Karpas-422 (cell line): Measurements from ENCODE around the gene AFG3L2. TPM values are rescaled to one million over a fixed set of nuclear protein-coding genes. Genes with fewer than 3 reads are reported as not detected.

ENCODE experiments used
- DNase-seq: peaks from one replicate; pipeline ENCODE4 v3.0.0-alpha.2; 2015
- H2AFZ ChIP-seq: fragments of 200-600 bp; sonication (generic); 2 replicates; pipeline ENCODE4 v1.6.1; 2014; ENCODE audit warnings: antibody characterized with exemption, low read length, mixed read lengths
- H3K27ac ChIP-seq: fragments of 200-600 bp; sonication (generic); 2 replicates; pipeline ENCODE4 v1.5.1; 2014; ENCODE audit warnings: mild to moderate bottlenecking, low read length, moderate library complexity
- H3K27me3 ChIP-seq: fragments of 200-600 bp; sonication (generic); 2 replicates; pipeline ENCODE4 v1.6.1; 2014; ENCODE audit warnings: low read length, mixed read lengths
- H3K36me3 ChIP-seq: fragments of 200-600 bp; sonication (generic); 2 replicates; pipeline ENCODE4 v1.6.1; 2014; ENCODE audit warnings: low read length, mixed read lengths; ENCODE audit not compliant: insufficient read depth
- H3K4me1 ChIP-seq: fragments of 200-600 bp; sonication (generic); 2 replicates; pipeline ENCODE4 v1.6.1; 2014; ENCODE audit warnings: mild to moderate bottlenecking, low read length, mixed read lengths
- H3K4me2 ChIP-seq: fragments of 200-600 bp; sonication (generic); 2 replicates; pipeline ENCODE4 v1.6.1; 2014; ENCODE audit warnings: low read length, low read depth, mild to moderate bottlenecking; ENCODE audit not compliant: poor library complexity, severe bottlenecking
- H3K4me3 ChIP-seq: fragments of 200-600 bp; sonication (generic); 2 replicates; pipeline ENCODE4 v1.5.1; 2014; ENCODE audit warnings: mild to moderate bottlenecking, antibody characterized with exemption, low read length, mixed read lengths
- H3K79me2 ChIP-seq: fragments of 200-600 bp; sonication (generic); 2 replicates; pipeline ENCODE4 v1.6.1; 2014; ENCODE audit warnings: mild to moderate bottlenecking, low read length, mixed read lengths
- H3K9ac ChIP-seq: fragments of 200-600 bp; sonication (generic); 2 replicates; pipeline ENCODE4 v1.6.0; 2014; ENCODE audit warnings: low read length
- H3K9me2 ChIP-seq: fragments of 200-600 bp; sonication (generic), shearing (Covaris generic); replicated peaks from 2 replicates; pipeline ENCODE4 v1.6.0; 2014; ENCODE audit warnings: mild to moderate bottlenecking, low read length, moderate library complexity; ENCODE audit not compliant: insufficient read depth
- H3K9me3 ChIP-seq: fragments of 300-700, 200-600 bp; sonication (generic); 2 replicates; pipeline ENCODE4 v1.6.1; 2014; ENCODE audit warnings: low read length, mixed read lengths
- H4K20me1 ChIP-seq: fragments of 200-600 bp; sonication (generic); 2 replicates; pipeline ENCODE4 v1.6.1; 2014; ENCODE audit warnings: mild to moderate bottlenecking, antibody characterized with exemption, low read length, low read depth; ENCODE audit not compliant: insufficient read depth
- total RNA-seq: library from RNA; depleted of rRNA; stranded (reverse); fragments of >200 nt; shearing (Covaris generic); gene quantifications from 2 replicates; pipeline ENCODE4 v1.2.3, GENCODE V29; 2014; ENCODE audit warnings: low replicate concordance

AFG3L2 gene
- total RNA-seq, 1 experiment from 2014 or later = 34.2 TPM

DNA sequence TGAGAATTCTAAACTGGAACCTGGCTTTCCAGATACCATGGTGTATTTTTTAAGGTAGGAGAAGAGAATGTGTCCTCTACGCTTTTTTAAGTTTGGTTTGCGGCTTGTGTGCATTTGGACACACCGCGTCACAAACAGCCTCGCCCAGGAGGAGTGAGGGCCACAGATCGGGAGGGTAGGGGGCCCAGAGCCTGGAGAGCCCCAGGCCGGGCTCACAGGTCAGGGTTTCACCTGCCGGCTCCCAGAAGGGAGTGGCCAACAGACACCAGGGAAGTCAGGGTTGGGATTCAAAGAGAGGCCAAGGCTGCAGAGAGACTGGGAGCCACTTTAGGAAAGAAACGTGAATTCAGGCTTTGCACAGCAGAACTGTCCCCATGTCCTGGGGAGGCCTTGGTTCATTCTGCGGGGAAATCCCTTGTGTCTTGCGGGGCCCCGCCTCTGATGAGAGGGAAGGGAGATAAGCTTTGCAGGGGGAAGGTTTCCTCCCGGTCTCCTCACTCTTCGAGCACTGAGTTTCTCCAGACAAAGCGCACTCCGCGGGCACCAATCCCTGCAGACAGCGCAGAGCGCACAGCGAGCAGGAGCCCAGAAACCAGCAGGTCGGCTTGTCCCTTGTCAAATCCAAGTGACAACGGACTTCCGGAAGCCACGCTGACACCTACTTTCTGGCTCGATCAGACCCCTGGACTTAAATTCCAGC, 70.9 kb downstream of the AFG3L2 start:
- H3K79me2 ChIP-seq = no peaks in the 10 kb centered on the region
- H2AFZ ChIP-seq = no peak overlapping the region
- H3K27me3 ChIP-seq = no peaks in the 10 kb centered on the region
- DNase-seq = no peak
- no peak overlapping the region for H3K4me2 ChIP-seq
- no peak overlapping the region for H3K27ac ChIP-seq
- no peak overlapping the region for H3K9ac ChIP-seq
- H3K36me3 ChIP-seq = no peaks in the 10 kb centered on the region
- H3K9me3 ChIP-seq = no peaks in the 10 kb centered on the region
- H3K4me3 ChIP-seq = no peak overlapping the region
- no peaks in the 10 kb centered on the region for H3K9me2 ChIP-seq
- no peaks in the 10 kb centered on the region for H3K4me1 ChIP-seq
- no peaks in the 10 kb centered on the region for H4K20me1 ChIP-seq

DNA sequence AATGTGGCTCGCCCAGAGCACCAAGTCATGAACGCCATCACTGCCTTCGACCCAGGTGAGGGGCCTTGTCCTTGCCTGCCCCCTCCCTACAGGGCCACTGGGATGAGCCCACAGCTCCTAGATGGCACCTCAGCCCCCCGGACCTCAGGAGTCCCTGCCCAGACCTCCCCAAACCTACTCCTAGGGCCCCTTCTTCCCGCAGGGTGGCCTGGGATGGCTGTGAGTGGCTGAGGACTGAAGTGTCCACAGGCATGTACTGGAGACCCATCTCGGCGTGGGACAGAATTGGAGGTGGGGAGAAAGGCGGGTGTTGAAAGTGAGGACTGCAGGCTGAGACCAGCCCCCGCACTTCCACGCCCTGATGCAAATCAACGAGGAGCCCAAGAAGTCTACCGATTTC, 71.8 kb downstream of the AFG3L2 start:
- no peaks in the 10 kb centered on the region for H3K9me2 ChIP-seq
- no peaks in the 10 kb centered on the region for H3K9me3 ChIP-seq
- no peaks in the 10 kb centered on the region for H3K79me2 ChIP-seq
- no peak overlapping the region for H2AFZ ChIP-seq
- no peaks in the 10 kb centered on the region for H3K4me1 ChIP-seq
- no peak overlapping the region for H3K4me2 ChIP-seq
- H4K20me1 ChIP-seq = no peaks in the 10 kb centered on the region
- no peak overlapping the region for H3K9ac ChIP-seq
- H3K36me3 ChIP-seq = no peaks in the 10 kb centered on the region
- no peaks in the 10 kb centered on the region for H3K27me3 ChIP-seq
- no peak for DNase-seq
- no peak overlapping the region for H3K4me3 ChIP-seq
- H3K27ac ChIP-seq = no peak overlapping the region

DNA sequence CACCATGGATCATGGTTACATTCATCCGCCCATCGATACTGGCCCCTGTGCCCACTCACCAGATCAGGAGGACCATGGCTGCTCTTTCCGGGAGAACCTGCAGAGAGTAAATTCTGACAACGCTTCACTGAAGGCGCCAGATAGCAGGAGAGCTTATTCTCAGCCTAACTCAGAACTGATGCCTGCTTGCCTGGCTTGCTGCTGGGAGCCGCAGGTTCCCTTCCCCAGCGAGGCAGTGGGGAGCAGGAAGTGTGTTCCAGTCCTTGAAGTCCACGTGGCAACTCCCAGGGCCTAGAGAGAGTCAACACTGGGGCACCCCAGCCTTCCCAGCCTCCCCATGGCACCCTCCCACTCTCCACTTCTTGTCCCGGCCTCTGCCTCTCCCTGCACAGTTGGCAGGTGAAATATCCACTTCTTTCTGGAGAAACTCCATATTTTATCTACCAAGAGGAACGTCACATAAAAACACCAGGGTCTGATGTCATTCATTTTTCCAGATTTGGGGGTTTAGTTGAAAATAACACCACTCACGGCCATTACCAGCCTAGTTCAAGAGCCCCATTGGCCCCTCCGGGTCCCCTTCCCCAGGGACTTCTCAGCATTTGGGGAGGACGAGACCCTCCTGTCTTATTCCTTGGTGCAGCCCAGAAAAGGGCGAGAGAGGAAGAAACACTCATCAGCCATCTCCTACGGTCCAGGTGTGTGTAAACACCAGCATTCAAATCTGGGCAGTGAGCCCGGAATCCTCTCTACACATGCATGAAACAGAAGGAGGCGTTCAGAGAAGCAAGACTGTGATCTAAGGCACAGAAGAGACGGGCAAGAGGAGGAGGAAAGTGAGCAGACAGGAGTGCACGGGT, 72.4 kb downstream of the AFG3L2 start:
- Histone ChIP-seq H3K27ac (no peak overlapping the region), H3K4me1 (no peaks in the 10 kb centered on the region), H3K79me2 (no peaks in the 10 kb centered on the region), H3K9ac (no peak overlapping the region), H3K4me2 (no peak overlapping the region), H4K20me1 (no peaks in the 10 kb centered on the region), H2AFZ (no peak overlapping the region), H3K9me2 (no peaks in the 10 kb centered on the region), H3K36me3 (no peaks in the 10 kb centered on the region), H3K4me3 (no peak overlapping the region), H3K9me3 (no peaks in the 10 kb centered on the region), H3K27me3 (no peaks in the 10 kb centered on the region)
- no peak for DNase-seq

DNA sequence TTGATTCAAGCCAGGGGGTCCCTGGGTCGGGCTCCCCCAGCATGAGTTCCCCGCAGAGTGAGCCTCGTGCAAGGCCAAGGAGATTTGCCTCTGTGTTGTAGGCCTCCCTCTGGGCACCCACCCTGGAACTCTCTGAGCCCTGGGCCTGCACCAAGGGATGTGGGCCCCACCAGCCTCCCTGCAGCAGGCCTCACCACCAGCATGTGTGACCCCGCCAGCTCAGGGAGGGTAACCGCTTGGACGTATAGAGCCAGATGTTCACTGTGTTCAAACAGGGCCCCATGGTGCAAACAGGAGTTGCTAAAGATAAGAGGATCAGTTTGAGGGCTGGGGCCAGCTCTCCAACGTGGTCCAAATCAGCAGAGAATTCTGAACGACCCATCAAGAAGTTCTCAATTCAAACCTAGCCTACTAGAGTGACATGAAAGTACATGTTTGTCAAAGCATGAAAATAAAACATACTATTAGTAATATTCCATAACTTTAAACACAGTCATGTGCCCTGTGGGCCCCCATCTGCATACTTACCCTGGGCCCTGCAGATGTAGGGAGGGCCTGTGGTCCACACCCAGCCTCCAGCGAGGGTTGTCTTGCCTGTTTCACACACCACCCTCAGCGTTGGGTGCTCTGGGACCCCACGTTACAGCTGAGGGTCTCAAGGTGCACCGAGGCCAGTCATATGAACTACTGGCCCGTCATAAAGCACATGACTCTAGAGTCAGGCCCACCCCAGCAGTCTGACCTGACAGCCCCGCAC, 74.5 kb downstream of the AFG3L2 start:
- Histone ChIP-seq H3K4me1 (no peaks in the 10 kb centered on the region), H3K9me2 (no peaks in the 10 kb centered on the region), H3K36me3 (no peaks in the 10 kb centered on the region), H3K4me3 (no peak overlapping the region), H3K27ac (no peak overlapping the region), H3K79me2 (no peaks in the 10 kb centered on the region), H3K9me3 (no peaks in the 10 kb centered on the region), H3K4me2 (no peak overlapping the region), H2AFZ (no peak overlapping the region), H4K20me1 (no peaks in the 10 kb centered on the region), H3K9ac (no peak overlapping the region), H3K27me3 (no peaks in the 10 kb centered on the region)
- no peak for DNase-seq

DNA sequence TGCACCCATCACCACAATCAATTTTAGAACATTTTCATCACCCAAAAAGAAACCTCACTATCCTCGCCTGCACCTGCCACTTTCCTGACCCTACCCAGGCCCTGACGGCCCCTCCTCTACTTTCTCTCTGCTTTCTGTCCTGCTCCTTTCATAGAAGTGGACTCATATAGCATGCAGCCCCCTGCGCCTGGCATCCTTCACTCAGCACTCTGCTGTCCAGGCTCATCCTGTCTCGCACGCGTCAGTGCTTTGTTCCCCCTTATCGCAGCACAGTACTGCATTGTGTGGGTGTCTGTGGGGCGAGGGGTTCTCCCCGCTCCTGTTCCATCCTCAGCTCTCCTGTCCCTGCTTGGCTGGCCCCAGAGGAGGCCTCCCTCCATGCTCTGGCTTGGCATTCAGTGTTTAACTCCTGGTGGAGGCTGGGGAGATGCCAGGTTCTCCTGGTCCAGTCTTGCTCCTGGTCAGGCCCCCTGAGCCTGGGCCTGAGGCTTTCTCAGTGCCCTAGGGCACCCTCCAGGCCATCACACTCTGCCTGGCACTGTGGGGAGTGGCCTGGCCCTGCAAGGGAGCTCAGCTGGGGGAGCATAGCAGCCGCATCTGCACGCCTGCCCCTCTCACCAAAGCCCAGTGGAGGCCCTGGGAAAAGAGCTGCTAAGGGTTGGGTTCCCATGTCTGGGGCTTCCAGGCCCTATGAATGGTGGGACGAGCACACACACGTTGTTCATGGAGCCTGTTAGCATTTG, 75.6 kb downstream of the AFG3L2 start:
- DNase-seq = no peak
- no peak overlapping the region for H3K4me3 ChIP-seq
- H3K79me2 ChIP-seq = no peaks in the 10 kb centered on the region
- H4K20me1 ChIP-seq = no peaks in the 10 kb centered on the region
- no peaks in the 10 kb centered on the region for H3K4me1 ChIP-seq
- no peak overlapping the region for H3K4me2 ChIP-seq
- H3K27me3 ChIP-seq = no peaks in the 10 kb centered on the region
- H3K36me3 ChIP-seq = no peaks in the 10 kb centered on the region
- H3K27ac ChIP-seq = no peak overlapping the region
- H2AFZ ChIP-seq = no peak overlapping the region
- H3K9me3 ChIP-seq = no peaks in the 10 kb centered on the region
- no peaks in the 10 kb centered on the region for H3K9me2 ChIP-seq
- H3K9ac ChIP-seq = no peak overlapping the region

DNA sequence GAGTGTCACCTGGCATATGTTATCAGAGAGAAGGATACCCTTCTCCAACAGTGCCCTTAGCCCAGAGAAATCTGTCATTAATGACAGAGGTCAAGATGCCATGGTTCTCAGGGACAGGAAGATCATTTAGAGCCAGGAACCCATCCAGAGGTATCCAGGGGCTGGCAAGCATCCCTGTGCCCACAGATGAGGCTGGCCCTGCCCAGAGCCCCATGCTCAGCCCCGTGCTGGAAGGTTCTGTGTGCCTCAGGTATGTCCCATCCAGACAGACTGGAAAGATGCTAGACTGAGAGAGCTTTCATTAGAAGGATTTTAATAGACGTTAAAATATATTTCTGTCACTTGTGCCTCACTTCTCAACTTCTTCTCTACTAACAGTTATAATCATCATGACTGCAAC, 77.2 kb downstream of the AFG3L2 start:
- DNase-seq = no peak
- Histone ChIP-seq H3K9ac (no peak overlapping the region), H4K20me1 (no peaks in the 10 kb centered on the region), H3K9me3 (no peaks in the 10 kb centered on the region), H2AFZ (no peak overlapping the region), H3K27ac (no peak overlapping the region), H3K36me3 (no peaks in the 10 kb centered on the region), H3K4me1 (no peaks in the 10 kb centered on the region), H3K79me2 (no peaks in the 10 kb centered on the region), H3K4me2 (no peak overlapping the region), H3K9me2 (no peaks in the 10 kb centered on the region), H3K4me3 (no peak overlapping the region), H3K27me3 (no peaks in the 10 kb centered on the region)

DNA sequence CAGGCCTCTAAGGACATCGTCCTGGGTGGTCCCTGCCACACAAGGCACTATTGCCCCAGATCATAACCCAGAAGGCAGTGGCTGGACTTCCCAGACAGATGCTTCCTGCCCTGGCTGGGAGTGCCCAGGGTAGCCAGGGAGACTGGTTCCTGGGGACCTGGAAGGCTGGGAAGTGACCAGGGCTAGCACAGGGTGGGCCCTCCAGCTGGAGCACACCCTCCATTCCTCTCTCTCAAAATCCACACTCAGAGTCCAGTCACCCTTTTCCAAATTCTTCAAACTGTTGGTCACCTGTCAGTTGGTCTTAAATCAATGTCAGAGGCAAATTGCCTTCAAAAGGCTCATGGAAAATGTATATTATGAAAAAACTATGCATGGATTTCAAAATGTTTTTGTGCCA, 80.6 kb downstream of the AFG3L2 start:
- no peak for DNase-seq
- no peaks in the 10 kb centered on the region for H4K20me1 ChIP-seq
- H3K27ac ChIP-seq = no peak overlapping the region
- no peak overlapping the region for H3K4me3 ChIP-seq
- no peaks in the 10 kb centered on the region for H3K27me3 ChIP-seq
- no peaks in the 10 kb centered on the region for H3K79me2 ChIP-seq
- no peaks in the 10 kb centered on the region for H3K36me3 ChIP-seq
- no peak overlapping the region for H2AFZ ChIP-seq
- no peaks in the 10 kb centered on the region for H3K9me3 ChIP-seq
- H3K9me2 ChIP-seq = no peaks in the 10 kb centered on the region
- H3K9ac ChIP-seq = no peak overlapping the region
- no peaks in the 10 kb centered on the region for H3K4me1 ChIP-seq
- no peak overlapping the region for H3K4me2 ChIP-seq

DNA sequence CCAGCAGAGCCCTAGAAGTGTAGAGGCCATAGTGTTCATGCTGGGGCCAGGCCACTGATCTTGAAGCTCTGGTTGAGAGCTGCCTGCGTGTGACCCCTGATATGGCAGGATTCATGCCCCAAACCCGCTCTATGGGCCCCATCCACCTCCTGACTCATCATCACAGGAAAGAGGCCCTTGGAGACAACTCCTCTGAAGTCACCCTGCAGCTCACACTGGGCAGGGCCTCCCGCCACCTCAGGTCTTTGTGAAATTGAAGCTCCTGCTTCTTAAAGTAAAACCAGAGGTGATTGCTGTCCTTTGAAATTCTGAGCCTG, 81.0 kb downstream of the AFG3L2 start:
- Histone ChIP-seq H3K4me2 (no peak overlapping the region), H3K79me2 (no peaks in the 10 kb centered on the region), H3K27ac (no peak overlapping the region), H4K20me1 (no peaks in the 10 kb centered on the region), H3K36me3 (no peaks in the 10 kb centered on the region), H3K4me1 (no peaks in the 10 kb centered on the region), H3K9me3 (no peaks in the 10 kb centered on the region), H3K4me3 (no peak overlapping the region), H3K9me2 (no peaks in the 10 kb centered on the region), H3K27me3 (no peaks in the 10 kb centered on the region), H2AFZ (no peak overlapping the region), H3K9ac (no peak overlapping the region)
- DNase-seq = no peak
